ENCODE data around the gene FSIP1.

FSIP1 gene

GRCh38 chr15:39792025-39792843 is 9.6 kb upstream of the FSIP1 start:
- no peak for DNase-seq (ENCODE audit: low spot score)

- DNase-seq (ENCODE audit: low spot score), result no peak
Observed at GRCh38 chr15:39789736-39790135, 7.1 kb upstream of the FSIP1 start.

GRCh38 chr15:39788800-39789565 is 6.3 kb upstream of the FSIP1 start:
- DNase-seq (ENCODE audit: low spot score), result no peak

DNA sequence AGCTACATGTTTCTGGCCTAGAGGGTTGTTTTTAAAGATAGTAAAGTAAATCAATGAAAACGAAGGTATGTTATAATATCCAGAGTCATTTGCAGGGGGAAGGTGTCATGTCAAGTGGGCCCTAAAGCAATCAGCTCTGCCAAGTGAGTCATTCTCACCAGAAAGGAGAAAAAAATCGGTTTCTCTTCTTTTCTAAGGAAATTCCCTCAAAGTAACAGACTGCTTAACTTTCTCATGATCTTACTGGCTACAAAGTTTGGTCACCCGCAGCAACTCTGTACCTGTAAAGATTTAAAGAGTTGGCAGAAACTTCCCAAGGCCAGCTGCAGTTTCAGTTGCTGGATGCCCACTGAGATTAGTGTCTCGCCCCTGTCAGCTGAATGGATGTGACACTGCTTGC is 5.5 kb upstream of the FSIP1 start:
- no peak for DNase-seq (ENCODE audit: low spot score)

DNA sequence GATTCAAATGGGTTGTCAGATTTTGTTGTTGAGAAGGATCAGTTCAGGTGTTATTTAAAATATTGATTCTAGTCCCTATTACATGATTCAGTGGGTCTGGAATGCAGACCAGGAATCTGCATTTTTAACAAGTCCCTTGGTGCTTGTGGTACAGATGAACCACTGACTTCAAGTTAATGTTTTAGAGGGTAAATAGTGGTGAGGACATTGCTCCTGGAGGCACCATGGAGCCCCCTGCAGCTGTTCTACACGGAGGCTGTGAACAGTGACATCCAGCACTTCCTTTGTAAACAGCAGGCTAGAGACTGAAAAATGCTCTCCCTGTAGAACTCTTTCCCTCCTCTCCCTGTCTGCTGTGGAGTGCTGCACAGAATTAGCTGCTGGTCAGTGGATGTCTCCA is 4.8 kb upstream of the FSIP1 start:
- no peak for DNase-seq (ENCODE audit: low spot score)

- no peak for DNase-seq (ENCODE audit: low spot score)
Observed at GRCh38 chr15:39786447-39787056, 3.9 kb upstream of the FSIP1 start.

DNA sequence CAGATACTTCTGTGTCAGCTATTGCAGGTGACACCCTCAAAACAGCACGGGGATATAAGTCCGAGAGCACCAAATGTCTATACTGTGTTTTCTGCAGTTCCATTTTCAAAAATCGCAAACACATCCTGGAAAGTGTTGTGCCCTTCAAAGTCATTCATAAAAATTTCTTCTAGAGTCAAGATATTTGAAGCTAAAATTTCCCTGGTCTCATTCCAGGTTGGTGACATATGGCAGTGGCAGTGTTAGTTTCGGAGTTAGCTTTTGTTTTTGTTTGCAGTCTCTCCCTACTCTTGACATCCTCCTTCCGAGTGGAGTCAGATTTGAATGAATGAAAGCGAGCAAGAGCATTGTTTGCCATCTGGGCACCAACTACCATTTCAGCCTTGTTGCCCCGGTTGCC is 3.2 kb upstream of the FSIP1 start:
- no peak for DNase-seq (ENCODE audit: low spot score)

GRCh38 chr15:39785139-39785538 is 2.5 kb upstream of the FSIP1 start:
- DNase-seq (ENCODE audit: low spot score), result no peak

GRCh38 chr15:39784638-39785037 is 2.0 kb upstream of the FSIP1 start:
- no peak for DNase-seq (ENCODE audit: low spot score)

DNA sequence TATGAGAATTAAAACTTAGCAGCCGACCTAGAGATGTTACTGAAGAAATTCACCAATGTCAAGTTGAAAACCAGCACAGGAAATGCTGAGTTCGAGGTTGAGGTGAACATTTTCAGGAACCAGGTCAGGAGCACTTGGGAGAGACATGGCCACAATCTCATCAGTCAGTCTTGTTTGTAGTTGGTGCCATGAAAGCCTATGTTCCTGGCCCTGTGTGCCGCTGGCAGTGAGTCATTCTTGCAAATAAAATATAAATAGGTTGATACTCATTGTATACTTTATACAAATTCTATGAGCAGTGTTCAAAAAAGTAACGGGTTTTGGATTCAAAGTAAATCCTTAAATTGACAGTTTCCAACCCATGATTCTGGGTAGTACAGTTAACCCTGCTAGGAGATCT is 1.5 kb upstream of the FSIP1 start:
- no peak for DNase-seq (ENCODE audit: low spot score)

GRCh38 chr15:39783244-39783820 is 691 bp upstream of the FSIP1 start:
- DNase-seq (ENCODE audit: low spot score), result no peak

GRCh38 chr15:39781967-39782302 is 706 bp downstream of the FSIP1 start:
- DNase-seq (ENCODE audit: low spot score), result no peak

GRCh38 chr15:39781147-39781966 is 1.3 kb downstream of the FSIP1 start:
- DNase-seq (ENCODE audit: low spot score), result no peak

DNA sequence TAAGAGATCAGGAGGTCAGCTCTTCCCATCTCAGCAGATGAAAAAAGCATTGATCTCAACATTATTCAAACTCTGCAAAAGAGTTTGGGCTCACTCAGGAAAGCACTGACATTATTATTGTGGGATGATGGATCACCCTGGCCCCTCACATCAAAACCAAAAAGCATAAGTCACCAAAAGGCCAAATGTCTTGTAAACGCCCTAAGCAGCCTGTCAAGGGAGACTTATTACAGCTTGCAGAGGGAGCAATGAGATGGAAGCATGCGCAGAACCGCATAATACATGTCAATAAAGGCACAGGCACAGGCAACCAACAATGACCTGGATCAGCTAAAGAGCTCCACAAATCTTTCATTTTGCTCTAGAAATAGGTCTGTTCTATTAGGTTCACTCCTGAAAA is 4.6 kb downstream of the FSIP1 start:
- DNase-seq (ENCODE audit: low spot score), result no peak

GRCh38 chr15:39777496-39777895 is 5.1 kb downstream of the FSIP1 start:
- no peak for DNase-seq (ENCODE audit: low spot score)

- DNase-seq (ENCODE audit: low spot score), result no peak
Observed at GRCh38 chr15:39776068-39776467, 6.6 kb downstream of the FSIP1 start.

- DNase-seq (ENCODE audit: low spot score), result no peak
Observed at GRCh38 chr15:39774688-39775267, 7.9 kb downstream of the FSIP1 start.

DNA sequence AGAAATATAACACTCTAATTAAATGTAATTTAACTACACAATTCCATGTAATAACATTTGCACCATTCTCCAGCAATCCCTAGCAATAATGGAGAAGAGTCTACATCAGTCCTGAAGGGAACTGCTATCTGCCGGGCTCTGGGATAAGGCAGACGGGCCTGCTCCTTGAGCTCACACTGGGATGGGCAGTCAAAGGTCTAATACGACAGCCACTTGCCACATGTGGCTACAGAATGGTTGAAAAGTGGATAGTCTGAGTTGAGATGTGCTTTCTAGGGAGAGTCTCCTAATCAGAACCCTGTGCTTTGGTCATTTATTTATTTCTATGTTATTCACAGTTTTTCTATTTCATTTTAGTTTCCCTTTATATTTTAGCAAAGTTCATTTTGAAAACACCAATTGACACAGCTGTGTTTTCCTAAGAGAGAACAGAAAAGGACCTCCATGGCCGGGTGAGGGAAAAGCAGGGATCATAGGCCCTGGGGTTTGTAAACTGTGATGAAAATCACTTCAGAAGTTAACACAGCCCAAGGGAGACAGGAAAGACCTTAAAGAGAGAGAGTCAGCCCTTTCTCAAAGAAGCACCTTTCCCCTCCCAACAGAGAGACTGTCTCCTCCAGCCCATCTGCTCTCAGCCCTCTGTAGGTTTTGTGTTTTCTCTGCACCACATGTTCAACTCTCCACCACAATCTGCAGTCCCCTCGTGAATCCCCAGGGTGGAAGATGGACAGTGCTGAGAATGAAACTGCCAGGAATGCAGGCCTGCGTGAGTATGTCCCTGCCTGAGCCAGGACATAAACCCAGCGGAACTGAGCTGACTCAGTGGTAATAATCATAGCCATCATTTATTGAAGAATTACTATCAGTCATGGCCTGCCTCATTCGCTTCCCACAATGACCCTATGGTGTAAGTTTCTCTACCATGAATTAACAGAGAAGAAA is 11.6 kb downstream of the FSIP1 start:
- DNase-seq (ENCODE audit: low spot score), result no peak

DNA sequence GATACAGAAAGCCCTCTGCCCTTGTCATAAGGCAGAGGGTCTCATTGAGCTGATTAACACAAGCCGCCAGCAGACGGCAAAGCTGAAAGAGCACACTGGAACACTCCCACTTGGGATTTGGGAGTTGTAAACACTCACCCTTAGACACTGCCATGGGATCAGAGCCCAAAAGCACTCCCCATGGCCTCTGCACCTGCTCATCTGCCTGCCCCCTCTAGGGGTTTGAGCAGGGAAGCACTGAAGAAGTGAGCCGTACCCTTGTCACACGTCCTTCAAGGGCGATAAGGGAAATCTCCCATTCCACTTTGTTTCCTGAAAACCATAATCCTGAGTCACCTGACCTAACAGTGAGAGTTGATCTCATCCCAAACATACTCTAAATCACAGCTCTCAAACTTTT is 14.7 kb downstream of the FSIP1 start:
- DNase-seq (ENCODE audit: low spot score), result no peak

DNA sequence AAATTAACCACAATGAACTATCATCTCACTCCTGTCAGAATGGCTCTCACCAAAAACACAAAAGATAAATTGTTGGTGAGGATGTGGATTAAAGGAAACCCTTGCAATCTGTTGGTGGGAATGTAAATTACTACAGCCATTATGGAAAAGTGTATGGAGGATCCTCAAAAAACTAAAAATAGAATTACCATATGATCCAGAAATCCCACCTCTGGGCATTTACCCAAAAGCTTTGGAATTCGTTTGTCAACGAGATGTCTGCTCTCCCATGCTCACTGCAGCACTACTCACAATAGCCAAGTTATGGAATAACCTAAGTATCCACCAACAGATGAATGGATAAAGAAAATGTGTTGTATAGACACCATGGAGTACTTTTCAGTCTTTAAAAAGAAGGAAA is 21.6 kb downstream of the FSIP1 start:
- DNase-seq (ENCODE audit: low spot score), result no peak
